NCI-H345 (cell line): ENCODE measurements around the gene SLC38A10.

Experiments
- DNase-seq: peaks from one replicate; lab custom pipeline; 2025; lab: John Stamatoyannopoulos, UW

Gene SLC38A10

DNA sequence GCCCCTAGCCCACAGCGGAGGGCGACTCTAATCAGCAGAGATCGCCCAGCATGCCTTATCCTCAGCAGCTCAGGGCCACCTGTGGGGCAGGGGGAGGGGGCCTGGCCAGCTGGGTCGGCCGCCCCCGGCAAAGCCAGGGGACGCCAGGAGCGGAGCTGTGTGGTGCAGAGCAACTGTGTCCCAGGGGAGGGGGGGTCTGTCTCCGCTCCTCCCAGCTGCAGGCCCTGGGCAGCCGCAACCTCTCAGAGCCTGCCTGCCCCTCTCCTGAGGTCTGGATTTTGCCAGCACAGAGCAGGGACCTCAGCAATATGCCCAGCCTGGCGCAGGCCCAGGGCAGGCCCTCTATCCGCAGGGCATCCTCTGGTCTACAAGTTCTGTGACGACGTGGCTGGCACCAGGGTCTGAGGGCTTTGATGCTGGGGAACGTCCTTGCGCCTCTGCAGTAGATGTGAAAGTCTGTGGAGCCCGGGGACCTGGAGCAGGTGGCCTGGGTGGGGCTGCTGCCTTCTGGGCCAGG lies 36.5 kb upstream of the SLC38A10 start:
- no peak for DNase-seq

DNA sequence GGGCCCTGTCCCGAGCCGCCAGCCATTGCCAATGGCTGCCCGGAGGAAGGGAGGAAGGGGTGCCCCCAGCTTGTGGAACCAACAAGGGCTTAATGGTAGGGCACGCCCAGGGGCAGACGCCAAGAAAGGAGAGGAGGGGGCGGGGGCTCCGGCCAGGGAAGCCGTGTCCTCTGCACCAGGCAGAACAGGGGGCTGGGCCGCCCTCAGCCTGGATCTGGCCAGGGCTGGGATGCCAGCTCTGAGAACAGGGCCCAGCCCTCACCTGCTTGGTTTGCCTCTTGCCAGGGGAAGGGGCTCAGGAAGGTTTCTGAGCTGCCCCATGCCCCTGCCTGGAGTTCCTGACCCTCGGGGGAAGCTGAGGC lies 35.8 kb upstream of the SLC38A10 start:
- DNase-seq: no peak

DNA sequence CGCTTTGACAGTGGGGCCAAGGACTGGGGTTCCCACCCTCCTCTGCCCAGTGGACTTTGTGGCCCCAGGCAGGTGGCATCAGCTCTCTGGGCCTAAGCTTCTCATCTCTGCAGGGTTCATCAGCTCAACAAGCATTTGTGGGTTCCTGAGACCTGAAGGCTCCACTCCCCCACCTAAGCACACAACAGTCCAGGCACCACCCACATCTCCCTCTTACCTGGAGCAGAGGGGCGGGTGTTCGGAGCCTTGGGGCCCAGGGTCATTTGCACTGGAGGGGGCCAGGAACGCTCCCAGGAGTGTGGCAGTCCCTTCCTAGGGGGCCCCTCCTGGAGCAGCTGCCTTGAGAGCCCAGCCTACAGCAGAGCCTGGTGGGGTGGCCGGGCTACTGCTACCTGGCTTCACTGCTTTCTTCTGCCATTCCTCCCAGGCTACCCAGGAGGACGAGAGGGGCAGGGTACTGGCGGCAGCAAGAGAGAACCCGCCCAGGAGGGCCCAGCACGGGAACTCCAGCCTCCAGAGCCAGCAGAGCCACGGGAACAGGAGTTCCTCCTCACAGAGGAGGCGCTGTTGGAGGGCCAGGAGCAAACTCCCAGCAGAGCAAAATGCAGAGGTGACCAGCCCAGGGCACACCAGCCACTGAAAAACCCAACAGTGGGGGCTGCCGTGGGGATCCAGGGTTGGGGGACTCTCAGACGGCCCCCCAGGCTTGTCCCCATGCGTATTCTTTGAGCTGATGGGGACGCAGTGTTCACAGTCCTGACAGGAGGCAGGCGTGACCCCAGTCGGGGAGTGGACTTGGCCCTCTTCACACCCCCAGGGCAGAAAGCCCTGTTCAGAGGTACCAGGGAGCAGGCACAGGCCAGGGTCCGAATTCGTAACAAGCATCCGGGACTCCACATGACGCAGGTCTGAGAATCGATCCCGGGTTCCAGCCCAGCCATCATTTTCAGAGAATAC lies 35.1 kb upstream of the SLC38A10 start:
- no peak for DNase-seq

DNA sequence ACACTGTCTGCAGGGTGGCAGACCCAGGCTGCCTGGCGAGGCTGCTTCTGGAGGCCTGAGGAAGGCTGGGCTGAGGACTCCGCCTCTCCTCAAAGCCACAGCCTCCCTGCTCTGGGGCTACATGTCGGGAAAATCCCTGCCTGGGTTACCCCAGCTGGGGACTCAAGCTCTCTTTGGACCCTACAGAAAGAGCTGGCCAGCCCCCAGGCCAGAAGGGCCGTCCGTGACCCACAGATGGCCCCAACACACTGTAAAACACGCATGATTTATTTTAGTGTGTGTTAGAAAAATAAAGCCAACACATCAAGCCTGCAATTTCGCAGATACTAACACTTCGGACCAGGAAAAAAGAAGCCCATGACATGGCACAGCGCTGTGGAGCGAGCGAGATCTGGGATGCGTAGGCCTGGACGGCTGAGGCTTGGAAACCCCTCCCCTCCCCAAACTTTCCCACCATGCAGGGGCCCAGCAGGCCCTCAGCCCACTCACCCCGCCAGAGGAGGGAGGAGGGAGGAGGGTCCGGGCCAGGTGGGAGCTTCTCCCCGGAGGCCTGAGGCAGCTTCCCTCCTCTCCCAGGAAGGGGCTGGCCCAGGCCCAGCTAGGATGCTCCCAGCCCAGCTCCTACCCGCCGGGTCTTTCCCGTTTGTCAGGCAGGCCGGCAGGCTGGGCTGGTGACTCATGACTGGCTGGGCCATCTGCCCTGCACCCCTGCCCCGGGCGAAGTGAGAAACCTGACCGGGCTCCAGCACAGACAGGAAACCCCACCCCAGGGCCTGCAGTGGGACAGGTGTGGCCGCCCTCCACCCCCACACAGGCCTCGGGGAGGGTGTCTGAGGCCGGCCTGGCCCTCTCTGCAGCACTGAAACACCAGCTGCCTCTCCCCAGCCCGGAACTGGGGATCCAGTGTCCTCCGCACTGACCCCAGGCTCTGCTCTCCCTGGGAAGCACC lies 34.1 kb upstream of the SLC38A10 start:
- DNase-seq: no peak

GRCh38 chr17:81328489-81328888 lies 33.4 kb upstream of the SLC38A10 start:
- DNase-seq: no peak

GRCh38 chr17:81325714-81326358 lies 30.7 kb upstream of the SLC38A10 start:
- no peak for DNase-seq

DNA sequence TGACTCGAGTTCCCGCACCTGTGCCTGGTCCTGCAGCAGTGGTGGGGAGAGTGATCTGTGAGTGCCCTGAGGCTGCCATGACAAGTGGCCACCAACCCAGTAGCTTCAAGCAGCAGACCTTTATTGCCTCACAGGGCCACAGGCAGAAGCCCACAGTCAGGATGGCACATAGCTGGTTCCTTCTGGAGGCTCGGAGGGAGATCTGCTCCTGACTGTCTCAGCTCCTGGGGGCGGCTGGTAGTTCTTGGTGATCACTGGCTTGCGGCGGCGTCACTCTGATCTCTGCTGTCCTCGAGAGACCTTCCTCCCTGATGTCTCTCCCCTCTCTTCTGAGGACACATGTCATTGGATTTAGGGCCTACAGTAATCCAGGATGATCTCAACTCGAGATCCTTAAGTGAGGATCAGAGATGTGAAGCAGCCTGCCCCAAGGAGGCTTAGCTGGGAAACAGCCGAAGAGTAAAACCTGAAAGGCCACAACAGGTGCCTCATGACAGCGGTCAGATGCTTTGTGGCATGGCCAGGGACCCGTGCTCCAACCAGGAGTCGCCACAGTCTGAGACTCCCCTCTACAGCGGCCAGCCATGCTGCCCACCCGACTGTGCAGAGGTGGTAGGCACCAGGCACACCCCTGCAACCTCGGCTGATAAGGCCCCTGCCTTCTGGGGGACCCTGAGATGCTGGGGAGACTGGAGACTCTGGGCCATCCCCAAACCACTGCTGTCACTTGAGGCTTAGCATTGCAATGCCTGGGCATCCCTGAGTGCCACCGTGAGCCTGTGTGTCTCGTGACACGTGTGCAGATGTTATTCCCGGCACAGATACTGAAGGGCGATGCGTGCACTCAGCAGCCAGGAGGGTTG lies 30.0 kb upstream of the SLC38A10 start:
- no peak for DNase-seq

DNA sequence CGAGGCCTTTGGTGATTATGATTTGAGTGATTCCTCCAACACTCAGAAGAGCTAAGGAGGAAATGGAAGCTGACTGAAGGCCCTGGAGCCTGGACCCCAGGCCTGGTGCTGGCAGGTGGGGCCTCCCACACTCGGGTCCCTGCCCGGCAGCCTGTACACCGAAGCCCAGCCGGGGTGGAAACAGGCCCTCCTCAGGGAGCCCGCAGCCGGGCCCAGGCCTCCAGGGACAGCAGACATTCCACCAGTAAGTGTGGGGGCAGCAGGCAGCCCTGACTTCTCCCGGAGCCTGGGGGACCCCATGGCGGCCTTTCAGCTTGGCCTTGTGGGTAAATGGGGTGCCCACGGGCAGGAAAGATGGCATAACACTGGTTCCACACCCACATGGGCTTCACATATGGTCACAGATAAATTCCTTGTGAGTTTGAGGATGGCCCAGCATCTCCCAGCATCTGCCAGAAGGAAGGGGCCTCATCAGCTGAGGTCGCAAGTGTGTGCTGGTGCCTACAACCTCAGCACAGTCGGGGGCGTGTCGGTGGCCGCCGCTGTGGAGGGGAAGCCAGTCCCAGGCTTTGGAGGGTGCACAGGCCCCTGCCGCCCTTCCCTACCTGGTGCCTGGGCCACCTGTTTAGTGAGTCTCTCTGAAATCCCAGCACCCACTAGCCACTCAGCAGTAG lies 29.2 kb upstream of the SLC38A10 start:
- no peak for DNase-seq

GRCh38 chr17:81323411-81323868 lies 28.3 kb upstream of the SLC38A10 start:
- no peak for DNase-seq

DNA sequence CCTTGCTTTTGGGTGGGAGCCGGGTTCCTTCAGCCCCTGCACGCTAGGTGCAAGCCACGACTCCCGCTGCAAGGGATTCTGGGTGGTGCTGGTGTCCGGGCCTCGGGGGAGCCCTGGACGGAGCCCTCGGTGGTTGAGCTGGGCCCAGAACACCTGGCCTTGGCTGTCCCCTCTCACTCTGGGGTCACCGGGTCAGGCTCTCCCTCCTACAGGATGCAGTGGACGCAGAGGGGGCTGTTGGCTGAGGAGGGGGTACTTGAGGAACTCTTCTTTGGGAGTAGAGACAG lies 27.9 kb upstream of the SLC38A10 start:
- DNase-seq: no peak

DNA sequence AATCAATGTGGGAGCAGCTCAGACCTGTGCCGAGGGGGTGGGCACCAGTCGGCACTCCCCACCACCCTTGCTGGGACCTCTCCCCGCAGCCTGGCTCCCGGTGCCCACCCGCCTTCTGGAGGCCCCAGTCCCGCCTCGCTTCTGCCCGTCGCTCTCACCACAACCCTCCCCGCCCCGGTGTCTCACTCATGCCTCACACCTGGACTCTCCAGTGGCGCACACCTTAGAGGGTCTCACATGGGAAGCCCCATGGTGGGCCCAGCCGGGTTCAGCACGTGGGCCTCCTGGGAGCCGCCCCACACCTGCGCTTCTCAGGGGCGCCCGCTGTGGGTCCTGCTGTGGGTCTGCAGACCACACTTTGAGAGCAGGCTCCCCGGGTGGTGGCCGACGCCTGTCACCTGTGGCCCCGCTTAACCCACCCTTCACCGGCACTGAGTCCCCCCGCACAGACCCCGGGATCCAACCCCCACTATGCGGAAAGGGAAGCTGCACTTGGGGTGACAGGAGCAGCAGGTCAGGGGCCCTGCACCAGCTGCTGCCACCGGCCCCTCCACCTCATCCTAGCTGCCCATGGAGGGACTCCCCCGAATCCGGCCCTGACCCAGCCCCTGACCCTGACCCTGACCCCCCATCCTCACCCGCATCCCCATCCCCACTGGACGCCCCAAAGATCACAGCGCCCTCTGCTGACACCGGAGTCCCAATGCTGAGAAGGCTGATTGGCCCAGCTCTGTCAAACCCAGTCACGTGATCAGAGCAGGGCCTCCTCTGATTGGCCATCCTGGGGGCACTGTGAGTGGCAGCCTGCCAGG lies 27.4 kb upstream of the SLC38A10 start:
- DNase-seq: no peak

DNA sequence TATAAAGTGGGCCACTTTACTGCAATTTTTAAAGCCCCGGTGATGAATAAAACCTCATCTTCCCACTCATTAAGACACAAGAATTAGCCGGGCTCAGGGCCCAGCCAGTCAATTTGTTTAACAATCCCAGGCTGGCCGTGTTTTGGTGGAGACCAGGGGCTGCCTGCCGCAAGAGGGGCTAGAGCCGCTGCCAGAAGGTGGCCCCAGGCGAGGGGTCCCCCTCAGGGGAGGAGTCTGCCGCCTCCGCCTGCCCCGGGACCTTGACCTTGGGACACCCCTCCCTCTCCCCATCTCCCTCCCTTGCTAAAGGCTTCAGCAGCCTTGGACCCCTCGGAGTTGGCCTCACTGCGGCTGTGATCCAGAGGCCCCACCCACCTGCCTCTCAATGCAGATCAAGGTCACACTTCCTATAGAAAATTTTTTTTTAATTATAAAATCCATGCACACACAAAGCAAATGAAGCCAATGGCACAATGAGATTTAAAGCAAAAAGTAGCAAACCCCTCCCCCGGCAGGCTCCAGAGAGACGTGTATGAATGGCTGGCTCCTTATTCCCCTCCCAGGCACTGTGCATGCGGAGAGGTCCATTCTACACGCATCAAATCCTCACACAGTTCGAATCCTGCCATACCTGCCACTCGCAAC lies 23.0 kb upstream of the SLC38A10 start:
- DNase-seq: no peak

- no peak for DNase-seq
Observed at GRCh38 chr17:81317530-81317821, 22.4 kb upstream of the SLC38A10 start.

GRCh38 chr17:81315885-81316391 lies 20.8 kb upstream of the SLC38A10 start:
- DNase-seq: no peak

GRCh38 chr17:81315129-81315884 lies 20.2 kb upstream of the SLC38A10 start:
- no peak for DNase-seq

- DNase-seq: no peak
Observed at GRCh38 chr17:81314398-81315081, 19.4 kb upstream of the SLC38A10 start.

- DNase-seq: no peak
Observed at GRCh38 chr17:81313776-81314397, 18.8 kb upstream of the SLC38A10 start.
